Keratinocyte (primary cell): ENCODE results near the gene C5. TPM values are rescaled to one million over a fixed set of nuclear protein-coding genes. Genes with fewer than 3 reads are reported as not detected.

ENCODE experiments used
- DNase-seq: peaks from one replicate; pipeline ENCODE4 v3.0.0-alpha.2; 2011; ENCODE audit warnings: low read depth, missing footprints, low spot score
- FAIRE-seq: peaks from 2 replicates; lab custom pipeline; 2011; peaks lifted over from hg19 to GRCh38; lab: Jason Lieb, UNC
- H2AFZ ChIP-seq: 2 replicates; pipeline ENCODE4 v1.6.0; 2012; ENCODE audit warnings: low read length, control low read depth, inconsistent platforms; ENCODE audit not compliant: control insufficient read depth
- H3K27ac ChIP-seq: 2 replicates; pipeline ENCODE4 v1.5.1; 2011; ENCODE audit warnings: low read length; ENCODE audit not compliant: control insufficient read depth, insufficient read depth
- H3K27me3 ChIP-seq: 3 replicates; pipeline ENCODE4 v1.6.0; 2011; ENCODE audit warnings: low read length; ENCODE audit not compliant: control insufficient read depth, insufficient read depth; ENCODE audit errors: extremely low read depth
- H3K36me3 ChIP-seq, 2 experiments: 2 replicates in 1 of 2; 3 replicates in 1 of 2; pipeline ENCODE4 v1.5.1; 2011; ENCODE audit warnings: low read length in 2 of 2, mild to moderate bottlenecking in 1 of 2; ENCODE audit not compliant: control insufficient read depth in 2 of 2, insufficient read depth in 2 of 2; ENCODE audit errors: extremely low read depth in 1 of 2
- H3K4me1 ChIP-seq: 3 replicates; pipeline ENCODE4 v1.5.1; 2011; ENCODE audit warnings: low read length; ENCODE audit not compliant: control insufficient read depth, insufficient read depth; ENCODE audit errors: extremely low read depth
- H3K4me2 ChIP-seq: 3 replicates; pipeline ENCODE4 v1.6.0; 2011; ENCODE audit warnings: low read depth, low read length; ENCODE audit not compliant: control insufficient read depth, insufficient read depth; ENCODE audit errors: extremely low read depth
- H3K4me3 ChIP-seq, 3 experiments: fragments of 200-600 bp in 1 of 3; sonication (generic) in 1 of 3; 2 replicates in 2 of 3; 3 replicates in 1 of 3; pipeline ENCODE4 v1.5.1; 2011 to 2016; ENCODE audit warnings: low read length in 3 of 3, mild to moderate bottlenecking in 3 of 3, control low read depth in 2 of 3, inconsistent platforms in 1 of 3, low read depth in 1 of 3, mixed read lengths in 1 of 3, mixed run types in 1 of 3, moderate library complexity in 1 of 3; ENCODE audit not compliant: control insufficient read depth in 2 of 3, insufficient read depth in 2 of 3; ENCODE audit errors: extremely low read depth in 1 of 3
- H3K79me2 ChIP-seq: 2 replicates; pipeline ENCODE4 v1.6.0; 2012; ENCODE audit warnings: low read length; ENCODE audit not compliant: control insufficient read depth, insufficient read depth
- H3K9ac ChIP-seq: 3 replicates; pipeline ENCODE4 v1.6.0; 2011; ENCODE audit warnings: low read length; ENCODE audit not compliant: control insufficient read depth, insufficient read depth; ENCODE audit errors: extremely low read depth
- H3K9me1 ChIP-seq: 3 replicates; pipeline ENCODE4 v1.6.0; 2011; ENCODE audit warnings: low read length; ENCODE audit not compliant: control insufficient read depth, insufficient read depth; ENCODE audit errors: extremely low read depth
- H3K9me3 ChIP-seq: 2 replicates; pipeline ENCODE4 v1.5.1; 2012; ENCODE audit warnings: low read depth, low read length; ENCODE audit not compliant: control insufficient read depth
- H4K20me1 ChIP-seq: 3 replicates; pipeline ENCODE4 v1.6.0; 2011; ENCODE audit warnings: low read length; ENCODE audit not compliant: control insufficient read depth, insufficient read depth; ENCODE audit errors: extremely low read depth
- CTCF ChIP-seq, 3 experiments: IDR thresholded peaks in 1 of 3; conservative IDR thresholded peaks in 1 of 3; optimal IDR thresholded peaks in 1 of 3; 2 replicates in 2 of 3; 3 replicates in 1 of 3; pipeline versions ENCODE3 to v1.5.1; 2011; ENCODE audit warnings: low read length in 3 of 3, mild to moderate bottlenecking in 3 of 3, moderate library complexity in 2 of 3, control low read depth in 1 of 3, inconsistent platforms in 1 of 3; ENCODE audit not compliant: insufficient read depth in 2 of 3; ENCODE audit errors: extremely low read depth in 1 of 3
- EZH2 ChIP-seq: IDR thresholded peaks from one replicate; pipeline ENCODE4 v1.6.1; 2012; ENCODE audit warnings: inconsistent platforms, mild to moderate bottlenecking, low read length, moderate library complexity
- dilution Hi-C: fragments of 300-500 bp; cut with MboI; formaldehyde crosslinking; loops from one replicate; pipeline ENCODE4 v1.7.0; 2020; ENCODE audit warnings: low sequenced_read_pairs; ENCODE audit not compliant: extremely low pct_ligation_motif_present
- polyA plus RNA-seq, 5 experiments: library from polyadenylated mRNA; depleted of rRNA in 3 of 5; stranded (reverse) in 3 of 5; stranded (forward) in 1 of 5; unstranded in 1 of 5; fragments of >200 nt; gene quantifications; 1 replicate in 1 of 5; 2 replicates in 3 of 5; 3 replicates in 1 of 5; pipeline versions ENCODE4 v1.2.1 to v1.2.3, GENCODE V29; 2011 to 2012; ENCODE audit warnings: missing spikeins in 2 of 5, low read depth in 1 of 5, low replicate concordance in 1 of 5

C5 gene
- polyA plus RNA-seq, 1 donor (not counting 4 experiments of a cell fraction or from before 2014, with no cell fraction given), result 0.76 TPM

GRCh38 chr9:120982836-120983235 is 67.2 kb downstream of the C5 start:
- no peak overlapping the region for H2AFZ ChIP-seq
- no peak overlapping the region for H3K4me3 ChIP-seq
- FAIRE-seq (no peak), DNase-seq (no peak)
- dilution Hi-C loops, result no loop called here
- H4K20me1 ChIP-seq, result no peaks in the 10 kb centered on the region
- no peak overlapping the region for H3K4me2 ChIP-seq
- peaks cover 4% of the 10 kb centered on the region for H3K4me1 ChIP-seq
- H3K27me3 ChIP-seq, result no peaks in the 10 kb centered on the region
- no peaks in the 10 kb centered on the region for H3K9me1 ChIP-seq
- TF ChIP-seq CTCF (optimal IDR thresholded peaks at IDR 0.05 in 1 of 3, IDR thresholded peaks at IDR 0.05 in 1 of 3, conservative IDR thresholded peaks at IDR 0.05 in 1 of 3; ENCODE audit: extremely low read depth in 1 of 3, insufficient read depth in 2 of 3, low read length in 3 of 3) (no peak), EZH2 (no peak)
- no peaks in the 10 kb centered on the region for H3K9me3 ChIP-seq
- H3K9ac ChIP-seq, result no peak overlapping the region
- H3K79me2 ChIP-seq, result no peaks in the 10 kb centered on the region
- H3K36me3 ChIP-seq, result no peaks in the 10 kb centered on the region
- H3K27ac ChIP-seq, result no peak overlapping the region

- no peaks in the 10 kb centered on the region for H4K20me1 ChIP-seq
- no peak overlapping the region for H3K9ac ChIP-seq
- H3K27me3 ChIP-seq, result no peaks in the 10 kb centered on the region
- H3K79me2 ChIP-seq, result no peaks in the 10 kb centered on the region
- H3K9me3 ChIP-seq, result no peaks in the 10 kb centered on the region
- no peak overlapping the region for H3K4me2 ChIP-seq
- FAIRE-seq (no peak), DNase-seq (no peak)
- no peaks in the 10 kb centered on the region for H3K9me1 ChIP-seq
- no peak overlapping the region for H2AFZ ChIP-seq
- H3K4me3 ChIP-seq, result no peak overlapping the region
- H3K4me1 ChIP-seq, result peaks cover 4% of the 10 kb centered on the region
- H3K27ac ChIP-seq, result no peak overlapping the region
- TF ChIP-seq EZH2 (no peak), CTCF (optimal IDR thresholded peaks at IDR 0.05 in 1 of 3, IDR thresholded peaks at IDR 0.05 in 1 of 3, conservative IDR thresholded peaks at IDR 0.05 in 1 of 3; ENCODE audit: extremely low read depth in 1 of 3, insufficient read depth in 2 of 3, low read length in 3 of 3) (no peak)
- no peaks in the 10 kb centered on the region for H3K36me3 ChIP-seq
- dilution Hi-C loops, result no loop called here
Observed at GRCh38 chr9:120980951-120981350, 69.1 kb downstream of the C5 start.
